ENCODE results near the gene CACNA1B. TPM values are rescaled to one million over a fixed set of nuclear protein-coding genes. Genes with fewer than 3 reads are reported as not detected.

CACNA1B gene
- total RNA-seq, 1 experiment from 2014 or later = 7.8 TPM

GRCh38 chr9:137975936-137976565 is 98.5 kb downstream of the CACNA1B start:
- Histone ChIP-seq H2BK120ac (ENCODE audit: low read depth, low read length, poor library complexity, severe bottlenecking) (no peak overlapping the region), H4K91ac (ENCODE audit: insufficient read length, low read depth, low read length) (no peak overlapping the region), H3K9ac (ENCODE audit: extremely low read depth, insufficient read length, low read length) (no peak overlapping the region), H2AFZ (ENCODE audit: low read length) (no peak overlapping the region), H4K20me1 (ENCODE audit: control insufficient read depth, insufficient read depth, insufficient read length) (no peaks in the 10 kb centered on the region), H3K4me1 (ENCODE audit: insufficient read depth, low read length) (no peaks in the 10 kb centered on the region), H3K9me3 (ENCODE audit: control insufficient read depth, low read depth, low read length) (no peaks in the 10 kb centered on the region), H2BK15ac (ENCODE audit: low read depth, low read length) (no peak overlapping the region), H2BK20ac (ENCODE audit: low read depth, low read length, poor library complexity, severe bottlenecking) (no peak overlapping the region), H3K14ac (ENCODE audit: insufficient read depth, low read length) (no peak overlapping the region), H3K23ac (ENCODE audit: insufficient read length, low read depth, low read length) (no peak overlapping the region), H3K79me1 (ENCODE audit: insufficient read depth, low read depth, low read length, poor library complexity, severe bottlenecking) (no peaks in the 10 kb centered on the region), H2BK5ac (ENCODE audit: insufficient read length, low read length) (no peak overlapping the region), H3K79me2 (ENCODE audit: insufficient read depth, low read length) (no peaks in the 10 kb centered on the region), H4K5ac (ENCODE audit: insufficient read length, low read depth, low read length) (no peak overlapping the region), H3K18ac (ENCODE audit: insufficient read length, low read depth, low read length) (no peak overlapping the region), H4K8ac (replicated peaks; ENCODE audit: insufficient read length, low read depth, low read length) (no peak overlapping the region), H3K4me2 (ENCODE audit: insufficient read depth, insufficient read length, low read length) (no peak overlapping the region), H3K27me3 (ENCODE audit: insufficient read depth, low read length) (no peaks in the 10 kb centered on the region), H2BK12ac (ENCODE audit: insufficient read length, low read depth, low read length) (no peak overlapping the region), H2AK5ac (ENCODE audit: insufficient read length, low read length) (no peak overlapping the region), H3K27ac (ENCODE audit: insufficient read length, low read depth, low read length) (no peak overlapping the region), H3T11ph (ENCODE audit: low read length) (no peak overlapping the region), H3K56ac (ENCODE audit: insufficient read length, low read depth, low read length) (no peak overlapping the region), H3K23me2 (ENCODE audit: insufficient read length, low read depth, low read length, poor library complexity, severe bottlenecking) (no peaks in the 10 kb centered on the region), H3K4ac (ENCODE audit: low read depth, low read length) (no peak overlapping the region)
- Mint-ChIP-seq H3K4me3 (no peak overlapping the region), H3K4me1 (no peaks in the 10 kb centered on the region), H3K36me3 (ENCODE audit: insufficient read depth in 1 of 3, low read depth in 3 of 3) (peaks cover 21 to 38% (median 27%) of the 10 kb centered on the region in 3 experiments; a peak in 6 of 7 replicates), H3K9me3 (peaks cover 0 to 3% of the 10 kb centered on the region in 2 experiments; a peak in 2 of 5 replicates), H3K27ac (no peak overlapping the region), H3K27me3 (ENCODE audit: low read depth) (no peaks in the 10 kb centered on the region; the same call in 1 of the 2 replicates)
- DNase-seq = no peak
- WGBS (ENCODE audit: extremely low coverage, insufficient read length, low lambda C conversion rate) = no CpG with 5 or more reads among the region's 8 CpGs
- TF ChIP-seq CTCF (conservative IDR thresholded peaks at IDR 0.05) = no peak
